HS-27A (cell line): Measurements from ENCODE around the gene RIMS3.
"Not testable (repeated sequence)": the region's sequence is repeated elsewhere in the genome, so short reads cannot be mapped to it uniquely, and the experiment has no call there.

Experiments used
- DNase-seq: peaks from one replicate; pipeline ENCODE4 v3.0.0-alpha.2; 2012; ENCODE audit warnings: low read depth, missing footprints

The RIMS3 gene

GRCh38 chr1:40665335-40666171, at the start of gene RIMS3:
RIMS3 (minus strand) TSS chr1:40665682; CDS start chr1:40641925, 23,757 bp downstream.
- DNase-seq: no peak

- DNase-seq: no peak
These were observed 47.5 kb upstream of the RIMS3 start for GRCh38 chr1:40712997-40713396.

- no peak for DNase-seq
These were observed 47.0 kb upstream of the RIMS3 start for GRCh38 chr1:40712405-40712944.

GRCh38 chr1:40711465-40712404, 46.3 kb upstream of the RIMS3 start:
- peak; percentile 60 for DNase-seq

- no peak for DNase-seq
These were observed 45.3 kb upstream of the RIMS3 start for GRCh38 chr1:40710581-40711315.

- DNase-seq: no peak
These were observed 44.4 kb upstream of the RIMS3 start for GRCh38 chr1:40709802-40710278.

GRCh38 chr1:40709100-40709801, 43.8 kb upstream of the RIMS3 start:
- DNase-seq: peak; percentile 60

- no peak for DNase-seq
These were observed 43.2 kb upstream of the RIMS3 start for GRCh38 chr1:40708750-40709099.

- DNase-seq: no peak
These were observed 41.1 kb upstream of the RIMS3 start for GRCh38 chr1:40706626-40707025.

GRCh38 chr1:40704817-40705733, 39.6 kb upstream of the RIMS3 start:
- DNase-seq: no peak

- DNase-seq: peak; percentile 71
These were observed 37.8 kb upstream of the RIMS3 start for GRCh38 chr1:40703316-40703715.

- not testable (repeated sequence) for DNase-seq
These were observed 37.3 kb upstream of the RIMS3 start for GRCh38 chr1:40702810-40703209.

- no peak for DNase-seq
These were observed 36.2 kb upstream of the RIMS3 start for GRCh38 chr1:40701684-40702083.

GRCh38 chr1:40699787-40700186, 34.3 kb upstream of the RIMS3 start:
- no peak for DNase-seq

GRCh38 chr1:40697436-40697835, 32.0 kb upstream of the RIMS3 start:
- no peak for DNase-seq

GRCh38 chr1:40696294-40696693, 30.8 kb upstream of the RIMS3 start:
- no peak for DNase-seq

- no peak for DNase-seq
These were observed 28.9 kb upstream of the RIMS3 start for GRCh38 chr1:40694353-40694874.

GRCh38 chr1:40693425-40693824, 27.9 kb upstream of the RIMS3 start:
- no peak for DNase-seq

GRCh38 chr1:40692429-40692895, 27.0 kb upstream of the RIMS3 start:
- DNase-seq: peak; percentile 59
